ENCODE results near the gene SPRY4. TPM values are rescaled to one million over a fixed set of nuclear protein-coding genes. Genes with fewer than 3 reads are reported as not detected.

SPRY4 gene
- total RNA-seq, 6 donors from 2014 or later: 30.4 to 81.2 (median 43.3) TPM

GRCh38 chr5:142280066-142281007 lies 44.5 kb downstream of the SPRY4 start:
- ATAC-seq (ENCODE audit: low FRiP score in 2 of 2) (peak in 1 of 2 donors; percentile 38), DNase-seq (peak in 1 of 2 donors; percentile 45)
- Histone ChIP-seq H3K4me3 (no peak overlapping the region), H3K36me3 (no peaks in the 10 kb centered on the region), H3K27me3 (no peaks in the 10 kb centered on the region), H3K4me1 (peaks cover 0 to 17% (median 8%) of the 10 kb centered on the region in 4 donors), H3K27ac (peak overlapping the region; percentile 46 to 82 (median 64)), H3K9me3 (no peaks in the 10 kb centered on the region)
- TF ChIP-seq POLR2A (IDR thresholded peaks at IDR 0.05) (no peak), POLR2AphosphoS5 (IDR thresholded peaks at IDR 0.05) (no peak), CTCF (IDR thresholded peaks at IDR 0.05) (no peak), EP300 (IDR thresholded peaks at IDR 0.05) (no peak)
- WGBS, 2 donors: 50 to 67% methylated on average over 12 to 17 of the region's 17 CpGs

GRCh38 chr5:142278627-142279026 lies 46.2 kb downstream of the SPRY4 start:
- TF ChIP-seq EP300 (IDR thresholded peaks at IDR 0.05) (no peak), POLR2A (IDR thresholded peaks at IDR 0.05) (no peak), CTCF (IDR thresholded peaks at IDR 0.05) (no peak), POLR2AphosphoS5 (IDR thresholded peaks at IDR 0.05) (no peak)
- ATAC-seq (ENCODE audit: low FRiP score in 2 of 2) (no peak), DNase-seq (no peak)
- H3K4me3 ChIP-seq: no peak overlapping the region
- H3K27ac ChIP-seq: no peak overlapping the region
- peaks cover 0 to 17% (median 6%) of the 10 kb centered on the region in 4 donors for H3K4me1 ChIP-seq
- no peaks in the 10 kb centered on the region for H3K27me3 ChIP-seq
- no peaks in the 10 kb centered on the region for H3K36me3 ChIP-seq
- H3K9me3 ChIP-seq: no peaks in the 10 kb centered on the region
- 95 to 100% methylated on average over 1 of the region's 1 CpG for WGBS, 2 donors

GRCh38 chr5:142277796-142278195 lies 47.0 kb downstream of the SPRY4 start:
- 74 to 81% methylated on average over 3 of the region's 3 CpGs for WGBS, 2 donors
- H3K36me3 ChIP-seq: no peaks in the 10 kb centered on the region
- TF ChIP-seq POLR2A (IDR thresholded peaks at IDR 0.05): no peak
- TF ChIP-seq EP300 (IDR thresholded peaks at IDR 0.05): no peak
- TF ChIP-seq POLR2AphosphoS5 (IDR thresholded peaks at IDR 0.05): no peak
- no peak for TF ChIP-seq CTCF (IDR thresholded peaks at IDR 0.05)
- H3K4me3 ChIP-seq: no peak overlapping the region
- H3K4me1 ChIP-seq: peaks cover 0 to 17% (median 6%) of the 10 kb centered on the region in 4 donors
- DNase-seq (no peak), ATAC-seq (ENCODE audit: low FRiP score in 2 of 2) (no peak)
- H3K9me3 ChIP-seq: no peaks in the 10 kb centered on the region
- H3K27me3 ChIP-seq: no peaks in the 10 kb centered on the region
- no peak overlapping the region for H3K27ac ChIP-seq

GRCh38 chr5:142276517-142276916 lies 48.3 kb downstream of the SPRY4 start:
- H3K4me3 ChIP-seq: no peak overlapping the region
- no peaks in the 10 kb centered on the region for H3K36me3 ChIP-seq
- WGBS, 2 donors: 77 to 85% methylated on average over 6 of the region's 6 CpGs
- no peak overlapping the region for H3K27ac ChIP-seq
- DNase-seq (no peak), ATAC-seq (ENCODE audit: low FRiP score in 2 of 2) (no peak)
- H3K4me1 ChIP-seq: peaks cover 0 to 17% (median 6%) of the 10 kb centered on the region in 4 donors
- H3K27me3 ChIP-seq: no peaks in the 10 kb centered on the region
- TF ChIP-seq CTCF (IDR thresholded peaks at IDR 0.05) (no peak), EP300 (IDR thresholded peaks at IDR 0.05) (no peak), POLR2AphosphoS5 (IDR thresholded peaks at IDR 0.05) (no peak), POLR2A (IDR thresholded peaks at IDR 0.05) (no peak)
- H3K9me3 ChIP-seq: no peaks in the 10 kb centered on the region

All from upper lobe of left lung (tissue), 6 donors.